Activated T-helper 2 cell treated with anti-CD3 and anti-CD28 coated beads, Interferon-gamma antibody, Interleukin-2, Interleukin-4, amounts not matched to agents 10 μg/mL and 5 μg/mL and 100 μg/mL, durations not matched to agents 14 hours and 24 hours and 36 hours (primary cell): Measurements from ENCODE around the gene TMEM62. TPM values are rescaled to one million over a fixed set of nuclear protein-coding genes. Genes with fewer than 3 reads are reported as not detected.
"Not testable (repeated sequence)": the region's sequence is repeated elsewhere in the genome, so short reads cannot be mapped to it uniquely, and the experiment has no call there.

Source experiments
- DNase-seq: peaks from one replicate; pipeline ENCODE4 v3.0.0; 2021; ENCODE audit warnings: low spot score
- H3K27ac Mint-ChIP-seq: one replicate; pipeline ENCODE4 v1.8.0; 2021; ENCODE audit warnings: mixed read lengths
- H3K27me3 Mint-ChIP-seq: one replicate; pipeline ENCODE4 v1.8.0; 2021; ENCODE audit warnings: low read depth, mixed read lengths
- H3K36me3 Mint-ChIP-seq: one replicate; pipeline ENCODE4 v1.8.0; 2021; ENCODE audit warnings: low read depth, mixed read lengths
- H3K4me1 Mint-ChIP-seq: one replicate; pipeline ENCODE4 v1.8.0; 2021; ENCODE audit warnings: low read depth, mixed read lengths
- H3K4me3 Mint-ChIP-seq: one replicate; pipeline ENCODE4 v1.8.0; 2021; ENCODE audit warnings: low read depth, mild to moderate bottlenecking, moderate library complexity, mixed read lengths
- H3K9me3 Mint-ChIP-seq: one replicate; pipeline ENCODE4 v1.8.0; 2021; ENCODE audit warnings: mixed read lengths
- intact Hi-C: fragments of 100-400 bp; cut with micrococcal nuclease; formaldehyde crosslinking; loops from one replicate; pipeline ENCODE4 v1.15.1; 2023
- total RNA-seq: library from RNA; stranded (reverse); gene quantifications from 2 replicates; pipeline ENCODE4 v1.2.3, GENCODE V29; 2022

TMEM62 gene
- total RNA-seq, 1 donor from 2014 or later = 19.7 TPM

GRCh38 chr15:43190178-43190577 lies 56.8 kb downstream of the TMEM62 start:
- no peak for DNase-seq
- no peak overlapping the region for H3K27ac Mint-ChIP-seq
- H3K27me3 Mint-ChIP-seq = no peaks in the 10 kb centered on the region
- intact Hi-C loops = no loop called here
- H3K4me3 Mint-ChIP-seq = no peak overlapping the region
- no peaks in the 10 kb centered on the region for H3K9me3 Mint-ChIP-seq
- H3K36me3 Mint-ChIP-seq = peaks cover 65% of the 10 kb centered on the region
- H3K4me1 Mint-ChIP-seq = peaks cover 22% of the 10 kb centered on the region

- Mint-ChIP-seq H3K27ac (no peak overlapping the region), H3K4me1 (peaks cover 4% of the 10 kb centered on the region), H3K27me3 (no peaks in the 10 kb centered on the region), H3K9me3 (peaks cover 6% of the 10 kb centered on the region), H3K36me3 (peaks cover 72% of the 10 kb centered on the region), H3K4me3 (no peak overlapping the region)
- DNase-seq = no peak
- intact Hi-C loops = no loop called here
Observed at GRCh38 chr15:43193710-43194109, 60.3 kb downstream of the TMEM62 start.

- DNase-seq = no peak
- H3K9me3 Mint-ChIP-seq = peaks cover 6% of the 10 kb centered on the region
- intact Hi-C loops = no loop called here
- H3K36me3 Mint-ChIP-seq = peaks cover 65% of the 10 kb centered on the region
- H3K4me3 Mint-ChIP-seq = no peak overlapping the region
- no peak overlapping the region for H3K27ac Mint-ChIP-seq
- H3K4me1 Mint-ChIP-seq = no peaks in the 10 kb centered on the region
- H3K27me3 Mint-ChIP-seq = no peaks in the 10 kb centered on the region
Observed at GRCh38 chr15:43194795-43195194, 61.4 kb downstream of the TMEM62 start.

GRCh38 chr15:43196760-43197548 lies 63.6 kb downstream of the TMEM62 start:
- H3K27me3 Mint-ChIP-seq = no peaks in the 10 kb centered on the region
- H3K4me1 Mint-ChIP-seq = no peaks in the 10 kb centered on the region
- H3K36me3 Mint-ChIP-seq = peaks cover 45% of the 10 kb centered on the region
- peaks cover 6% of the 10 kb centered on the region for H3K9me3 Mint-ChIP-seq
- H3K4me3 Mint-ChIP-seq = no peak overlapping the region
- no peak for DNase-seq
- no peak overlapping the region for H3K27ac Mint-ChIP-seq
- intact Hi-C loops = no loop called here

GRCh38 chr15:43197773-43198172 lies 64.4 kb downstream of the TMEM62 start:
- H3K4me3 Mint-ChIP-seq = not testable (repeated sequence)

GRCh38 chr15:43198556-43198955 lies 65.2 kb downstream of the TMEM62 start:
- H3K36me3 Mint-ChIP-seq = peaks cover 34% of the 10 kb centered on the region
- DNase-seq, H3K4me3 Mint-ChIP-seq, H3K9me3 Mint-ChIP-seq, H3K27me3 Mint-ChIP-seq, intact Hi-C loops, H3K4me1 Mint-ChIP-seq, H3K27ac Mint-ChIP-seq: not testable (repeated sequence)

More at GRCh38 chr15:43197773-43198172, 64.4 kb downstream of the TMEM62 start:
- DNase-seq, H3K27me3 Mint-ChIP-seq, H3K9me3 Mint-ChIP-seq, H3K27ac Mint-ChIP-seq, H3K4me1 Mint-ChIP-seq, intact Hi-C loops: not testable (repeated sequence)
- H3K36me3 Mint-ChIP-seq = peaks cover 37% of the 10 kb centered on the region

GRCh38 chr15:43198992-43199391 lies 65.6 kb downstream of the TMEM62 start:
- H3K27ac Mint-ChIP-seq = no peak overlapping the region
- H3K4me1 Mint-ChIP-seq = no peaks in the 10 kb centered on the region

GRCh38 chr15:43199945-43200488 lies 66.6 kb downstream of the TMEM62 start:
- intact Hi-C loops = no loop called here
- H3K4me3 Mint-ChIP-seq = no peak overlapping the region
- H3K9me3 Mint-ChIP-seq = peaks cover 6% of the 10 kb centered on the region
- no peak for DNase-seq
- H3K27me3 Mint-ChIP-seq = peaks cover 3% of the 10 kb centered on the region
- peaks cover 24% of the 10 kb centered on the region for H3K36me3 Mint-ChIP-seq
- H3K4me1 Mint-ChIP-seq = peaks cover 4% of the 10 kb centered on the region
- no peak overlapping the region for H3K27ac Mint-ChIP-seq

More at GRCh38 chr15:43198992-43199391, 65.6 kb downstream of the TMEM62 start:
- H3K9me3 Mint-ChIP-seq = peaks cover 6% of the 10 kb centered on the region
- no peaks in the 10 kb centered on the region for H3K27me3 Mint-ChIP-seq
- intact Hi-C loops = no loop called here
- H3K36me3 Mint-ChIP-seq = peaks cover 34% of the 10 kb centered on the region
- no peak overlapping the region for H3K4me3 Mint-ChIP-seq
- DNase-seq = no peak

GRCh38 chr15:43204016-43204901 lies 70.9 kb downstream of the TMEM62 start:
- H3K27me3 Mint-ChIP-seq = peaks cover 16% of the 10 kb centered on the region
- peaks cover 4% of the 10 kb centered on the region for H3K4me1 Mint-ChIP-seq
- no peaks in the 10 kb centered on the region for H3K36me3 Mint-ChIP-seq
- no peaks in the 10 kb centered on the region for H3K9me3 Mint-ChIP-seq
- peak; percentile 21 for DNase-seq
- intact Hi-C loops = no loop called here
- H3K27ac Mint-ChIP-seq = peak overlapping the region; percentile 0
- H3K4me3 Mint-ChIP-seq = no peak overlapping the region

- no peak for DNase-seq
- Mint-ChIP-seq H3K27ac (no peak overlapping the region), H3K36me3 (no peaks in the 10 kb centered on the region), H3K9me3 (no peaks in the 10 kb centered on the region), H3K4me1 (peaks cover 4% of the 10 kb centered on the region), H3K27me3 (peaks cover 17% of the 10 kb centered on the region), H3K4me3 (no peak overlapping the region)
- intact Hi-C loops = no loop called here
Observed at GRCh38 chr15:43206054-43206453, 72.7 kb downstream of the TMEM62 start.

- Mint-ChIP-seq H3K27ac (no peak overlapping the region), H3K9me3 (no peaks in the 10 kb centered on the region), H3K36me3 (no peaks in the 10 kb centered on the region), H3K4me3 (no peak overlapping the region), H3K4me1 (peaks cover 4% of the 10 kb centered on the region), H3K27me3 (peaks cover 17% of the 10 kb centered on the region)
- no peak for DNase-seq
- intact Hi-C loops = no loop called here
Observed at GRCh38 chr15:43207024-43207423, 73.6 kb downstream of the TMEM62 start.

GRCh38 chr15:43208052-43209002 lies 74.9 kb downstream of the TMEM62 start:
- no peaks in the 10 kb centered on the region for H3K36me3 Mint-ChIP-seq
- H3K4me1 Mint-ChIP-seq = peaks cover 4% of the 10 kb centered on the region
- H3K27ac Mint-ChIP-seq = no peak overlapping the region
- DNase-seq = no peak
- H3K4me3 Mint-ChIP-seq = no peak overlapping the region
- peaks cover 17% of the 10 kb centered on the region for H3K27me3 Mint-ChIP-seq
- H3K9me3 Mint-ChIP-seq = no peaks in the 10 kb centered on the region
- intact Hi-C loops = no loop called here
